H9 (cell line): Measurements from ENCODE around the gene IL21R. TPM values are rescaled to one million over a fixed set of nuclear protein-coding genes. Genes with fewer than 3 reads are reported as not detected.

Experiments used
- DNase-seq: peaks from one replicate; pipeline ENCODE4 v3.0.0-alpha.2; 2017
- H2AFZ ChIP-seq: one replicate; pipeline ENCODE4 v1.6.1; 2013; ENCODE audit warnings: mild to moderate bottlenecking, low read length, control low read depth, moderate library complexity
- H2AK5ac ChIP-seq: 2 replicates; pipeline ENCODE4 v1.6.1; 2013; ENCODE audit warnings: low read length, control low read depth, mixed read lengths; ENCODE audit not compliant: insufficient read length
- H2BK120ac ChIP-seq: one replicate; pipeline ENCODE4 v1.6.1; 2013; ENCODE audit warnings: low read depth, mild to moderate bottlenecking, low read length, control low read depth, inconsistent platforms; ENCODE audit not compliant: poor library complexity, severe bottlenecking
- H2BK12ac ChIP-seq: 2 replicates; pipeline ENCODE4 v1.6.1; 2013; ENCODE audit warnings: low read length, control low read depth, mixed read lengths, low read depth; ENCODE audit not compliant: insufficient read length
- H2BK15ac ChIP-seq: 2 replicates; pipeline ENCODE4 v1.6.1; 2013; ENCODE audit warnings: low read depth, low read length, control low read depth
- H2BK20ac ChIP-seq: one replicate; pipeline ENCODE4 v1.6.1; 2013; ENCODE audit warnings: low read depth, mild to moderate bottlenecking, low read length, control low read depth, inconsistent platforms; ENCODE audit not compliant: poor library complexity, severe bottlenecking
- H2BK5ac ChIP-seq: 2 replicates; pipeline ENCODE4 v1.6.1; 2013; ENCODE audit warnings: low read length, control low read depth, mixed read lengths; ENCODE audit not compliant: insufficient read length
- H3K14ac ChIP-seq: 2 replicates; pipeline ENCODE4 v1.6.1; 2013; ENCODE audit warnings: low read length, control low read depth; ENCODE audit not compliant: insufficient read depth
- H3K18ac ChIP-seq: 2 replicates; pipeline ENCODE4 v1.6.1; 2013; ENCODE audit warnings: low read depth, mild to moderate bottlenecking, mixed read lengths, low read length, control low read depth; ENCODE audit not compliant: insufficient read length
- H3K23ac ChIP-seq: 2 replicates; pipeline ENCODE4 v1.6.1; 2013; ENCODE audit warnings: low read length, control low read depth, mixed read lengths, low read depth; ENCODE audit not compliant: insufficient read length
- H3K23me2 ChIP-seq: 2 replicates; pipeline ENCODE4 v1.6.1; 2013; ENCODE audit warnings: low read depth, mild to moderate bottlenecking, mixed read lengths, low read length, control low read depth; ENCODE audit not compliant: insufficient read length, poor library complexity, severe bottlenecking
- H3K27ac ChIP-seq: 2 replicates; pipeline ENCODE4 v1.5.1; 2013; ENCODE audit warnings: low read length, control low read depth, mixed read lengths, low read depth; ENCODE audit not compliant: insufficient read length
- H3K27me3 ChIP-seq: 2 replicates; pipeline ENCODE4 v1.6.1; 2013; ENCODE audit warnings: low read length, control low read depth, inconsistent platforms; ENCODE audit not compliant: insufficient read depth
- H3K4ac ChIP-seq: 2 replicates; pipeline ENCODE4 v1.6.1; 2013; ENCODE audit warnings: low read depth, mild to moderate bottlenecking, control low read depth, inconsistent platforms, low read length, moderate library complexity
- H3K4me1 ChIP-seq: 2 replicates; pipeline ENCODE4 v1.6.1; 2013; ENCODE audit warnings: low read length, control low read depth, inconsistent platforms; ENCODE audit not compliant: insufficient read depth
- H3K4me2 ChIP-seq: 2 replicates; pipeline ENCODE4 v1.6.1; 2013; ENCODE audit warnings: low read length, control low read depth, mixed read lengths; ENCODE audit not compliant: insufficient read length, insufficient read depth
- H3K56ac ChIP-seq: 2 replicates; pipeline ENCODE4 v1.6.1; 2013; ENCODE audit warnings: low read depth, mild to moderate bottlenecking, mixed read lengths, low read length, control low read depth; ENCODE audit not compliant: insufficient read length
- H3K79me1 ChIP-seq: 2 replicates; pipeline ENCODE4 v1.6.1; 2013; ENCODE audit warnings: low read depth, mild to moderate bottlenecking, moderate library complexity, low read length, control low read depth, inconsistent platforms; ENCODE audit not compliant: insufficient read depth, poor library complexity, severe bottlenecking
- H3K79me2 ChIP-seq: 2 replicates; pipeline ENCODE4 v1.6.1; 2013; ENCODE audit warnings: low read length, control low read depth, inconsistent platforms; ENCODE audit not compliant: insufficient read depth
- H3K9ac ChIP-seq: 2 replicates; pipeline ENCODE4 v1.6.1; 2013; ENCODE audit warnings: low read length, control low read depth, mixed read lengths; ENCODE audit not compliant: insufficient read length; ENCODE audit errors: extremely low read depth
- H3K9me3 ChIP-seq: one replicate; pipeline ENCODE4 v1.6.1; 2013; ENCODE audit warnings: low read depth, low read length, inconsistent platforms; ENCODE audit not compliant: control insufficient read depth
- H3T11ph ChIP-seq: one replicate; pipeline ENCODE4 v1.6.1; 2013; ENCODE audit warnings: mild to moderate bottlenecking, low read length, control low read depth, inconsistent platforms
- H4K20me1 ChIP-seq: one replicate; pipeline ENCODE4 v1.6.1; 2013; ENCODE audit not compliant: control insufficient read depth, insufficient read length, insufficient read depth
- H4K5ac ChIP-seq: 2 replicates; pipeline ENCODE4 v1.6.1; 2013; ENCODE audit warnings: low read depth, mild to moderate bottlenecking, mixed read lengths, low read length, control low read depth; ENCODE audit not compliant: insufficient read length
- H4K8ac ChIP-seq: replicated peaks from 2 replicates; pipeline ENCODE4 v1.6.1; 2013; ENCODE audit warnings: low read length, control low read depth, mixed read lengths, low read depth; ENCODE audit not compliant: insufficient read length
- H4K91ac ChIP-seq: 2 replicates; pipeline ENCODE4 v1.6.1; 2013; ENCODE audit warnings: low read depth, mild to moderate bottlenecking, moderate library complexity, mixed read lengths, low read length, control low read depth; ENCODE audit not compliant: insufficient read length
- H3K27ac Mint-ChIP-seq, 3 experiments: 2 replicates in 2 of 3; 3 replicates in 1 of 3; pipeline ENCODE4 v1.8.0; 2020 to 2021; ENCODE audit warnings: mixed read lengths in 3 of 3, mild to moderate bottlenecking in 1 of 3, moderate library complexity in 1 of 3
- H3K27me3 Mint-ChIP-seq: 2 replicates; pipeline ENCODE4 v1.8.0; 2021; ENCODE audit warnings: low read depth, mild to moderate bottlenecking, moderate library complexity, mixed read lengths
- H3K36me3 Mint-ChIP-seq, 3 experiments: 2 replicates in 2 of 3; 3 replicates in 1 of 3; pipeline ENCODE4 v1.8.0; 2020 to 2021; ENCODE audit warnings: low read depth in 3 of 3, mixed read lengths in 3 of 3; ENCODE audit not compliant: insufficient read depth in 1 of 3
- H3K4me1 Mint-ChIP-seq, 2 experiments: 2 replicates each; pipeline ENCODE4 v1.8.0; 2020; ENCODE audit warnings: mixed read lengths in 2 of 2
- H3K4me3 Mint-ChIP-seq, 2 experiments: 2 replicates in 1 of 2; 3 replicates in 1 of 2; pipeline ENCODE4 v1.8.0; 2020 to 2021; ENCODE audit warnings: mild to moderate bottlenecking in 2 of 2, mixed read lengths in 2 of 2, moderate library complexity in 1 of 2
- H3K9me3 Mint-ChIP-seq, 2 experiments: 2 replicates in 1 of 2; 3 replicates in 1 of 2; pipeline ENCODE4 v1.8.0; 2020; ENCODE audit warnings: mild to moderate bottlenecking in 2 of 2, mixed read lengths in 2 of 2, moderate library complexity in 1 of 2
- WGBS: extraction: QIAGEN DNeasy Blood & Tissue Kit; methylation state at CpG from one replicate; pipeline ENCODE4 v1.1.7; 2013; ENCODE audit warnings: missing lambda C conversion rate, low lambda C conversion rate, mixed read lengths; ENCODE audit not compliant: insufficient read length; ENCODE audit errors: extremely low coverage; 5-methylcytosine and 5-hydroxymethylcytosine counted together
- total RNA-seq: library from RNA; stranded (reverse); gene quantifications from 2 replicates; pipeline ENCODE4 v1.2.1, GENCODE V29; 2021
- TF ChIP-seq, protein P1 (sequence below): fragments of 200-600 bp; sonication (generic); conservative IDR thresholded peaks from 3 replicates; pipeline ENCODE4 v1.8.0; 2021; ENCODE audit warnings: antibody characterized with exemption, mild to moderate bottlenecking

IL21R gene
- total RNA-seq, 1 experiment from 2014 or later = 0.07 TPM

DNA sequence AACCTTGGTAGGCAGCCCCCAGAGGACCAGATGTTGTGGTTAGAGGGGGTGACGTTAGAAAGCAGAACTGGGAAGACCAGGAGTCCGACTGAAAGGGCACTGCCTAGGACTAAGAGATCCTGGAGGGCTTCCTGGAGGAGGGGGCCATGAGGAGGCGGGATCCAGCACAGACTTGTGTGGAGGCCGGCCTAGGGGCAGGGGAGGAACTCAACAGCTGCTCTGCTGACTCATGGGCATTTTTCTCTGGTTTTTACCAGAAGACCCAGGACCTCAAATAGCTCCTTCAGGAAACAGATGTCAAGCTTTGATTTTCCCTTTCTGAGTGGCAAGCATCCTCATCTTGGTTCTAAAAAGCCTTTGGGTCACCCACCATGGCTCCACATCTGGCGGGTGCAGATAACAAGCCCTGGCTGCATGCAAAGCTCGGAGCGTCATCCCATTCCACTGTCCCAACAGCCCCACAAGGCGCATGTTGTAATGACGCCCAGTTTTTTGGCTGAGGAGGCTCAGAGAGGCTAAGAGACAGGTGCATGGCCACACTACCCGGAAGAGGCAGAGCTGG is 29.0 kb downstream of the IL21R start:
- H4K91ac ChIP-seq = no peak overlapping the region
- H3K79me1 ChIP-seq = no peaks in the 10 kb centered on the region
- H4K20me1 ChIP-seq = no peaks in the 10 kb centered on the region
- WGBS = no CpG with 5 or more reads among the region's 10 CpGs
- DNase-seq = peak; percentile 21
- H2BK15ac ChIP-seq = no peak overlapping the region
- H3K4ac ChIP-seq = no peak overlapping the region
- H2BK20ac ChIP-seq = no peak overlapping the region
- H3K9me3 ChIP-seq = no peaks in the 10 kb centered on the region
- H3K9ac ChIP-seq = no peak overlapping the region
- no peak overlapping the region for H3K4me3 Mint-ChIP-seq
- no peaks in the 10 kb centered on the region for H3K9me3 Mint-ChIP-seq
- no peak overlapping the region for H3K56ac ChIP-seq
- no peak overlapping the region for H3K18ac ChIP-seq
- H3K14ac ChIP-seq = no peak overlapping the region; the same call in 1 of the 2 replicates
- no peak overlapping the region for H4K8ac ChIP-seq
- no peak overlapping the region for H2AFZ ChIP-seq
- H3K23ac ChIP-seq = no peak overlapping the region
- H3K27ac ChIP-seq = no peak overlapping the region
- no peak overlapping the region for H3T11ph ChIP-seq
- no peaks in the 10 kb centered on the region for H3K4me1 ChIP-seq
- no peaks in the 10 kb centered on the region; a peak in 1 of 7 replicates for H3K36me3 Mint-ChIP-seq
- H2AK5ac ChIP-seq = no peak overlapping the region
- H3K27ac Mint-ChIP-seq = peak overlapping the region in 1 of 3 experiments; percentile 65; a peak in 1 of 7 replicates
- no peaks in the 10 kb centered on the region for H3K27me3 ChIP-seq
- no peak overlapping the region for H2BK120ac ChIP-seq
- no peak overlapping the region for H2BK5ac ChIP-seq
- no peak overlapping the region for H3K4me2 ChIP-seq
- no peaks in the 10 kb centered on the region for H3K79me2 ChIP-seq
- TF ChIP-seq, protein P1, sequence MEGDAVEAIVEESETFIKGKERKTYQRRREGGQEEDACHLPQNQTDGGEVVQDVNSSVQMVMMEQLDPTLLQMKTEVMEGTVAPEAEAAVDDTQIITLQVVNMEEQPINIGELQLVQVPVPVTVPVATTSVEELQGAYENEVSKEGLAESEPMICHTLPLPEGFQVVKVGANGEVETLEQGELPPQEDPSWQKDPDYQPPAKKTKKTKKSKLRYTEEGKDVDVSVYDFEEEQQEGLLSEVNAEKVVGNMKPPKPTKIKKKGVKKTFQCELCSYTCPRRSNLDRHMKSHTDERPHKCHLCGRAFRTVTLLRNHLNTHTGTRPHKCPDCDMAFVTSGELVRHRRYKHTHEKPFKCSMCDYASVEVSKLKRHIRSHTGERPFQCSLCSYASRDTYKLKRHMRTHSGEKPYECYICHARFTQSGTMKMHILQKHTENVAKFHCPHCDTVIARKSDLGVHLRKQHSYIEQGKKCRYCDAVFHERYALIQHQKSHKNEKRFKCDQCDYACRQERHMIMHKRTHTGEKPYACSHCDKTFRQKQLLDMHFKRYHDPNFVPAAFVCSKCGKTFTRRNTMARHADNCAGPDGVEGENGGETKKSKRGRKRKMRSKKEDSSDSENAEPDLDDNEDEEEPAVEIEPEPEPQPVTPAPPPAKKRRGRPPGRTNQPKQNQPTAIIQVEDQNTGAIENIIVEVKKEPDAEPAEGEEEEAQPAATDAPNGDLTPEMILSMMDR = no peak
- no peak overlapping the region for H4K5ac ChIP-seq
- H3K23me2 ChIP-seq = no peaks in the 10 kb centered on the region
- H2BK12ac ChIP-seq = no peak overlapping the region
- H3K4me1 Mint-ChIP-seq = peaks cover 0 to 3% of the 10 kb centered on the region in 2 experiments; a peak in 1 of 4 replicates
- H3K27me3 Mint-ChIP-seq = peaks cover 2% of the 10 kb centered on the region; the same call in 1 of the 2 replicates
